HL-60 (cell line): ENCODE data around the gene CAMK2B.

Source experiments
- CTCF ChIP-seq: IDR thresholded peaks from one replicate; pipeline ENCODE4 v1.5.1; 2011; ENCODE audit warnings: low read length, control low read depth, inconsistent platforms; ENCODE audit not compliant: insufficient read depth
- POLR2AphosphoS5 ChIP-seq: IDR thresholded peaks from 2 replicates; pipeline ENCODE4 v1.6.1; 2012; ENCODE audit warnings: low read depth
- SPI1 ChIP-seq: IDR thresholded peaks from 2 replicates; pipeline ENCODE4 v1.6.1; 2012; ENCODE audit warnings: low read depth, mild to moderate bottlenecking, borderline replicate concordance

- TF ChIP-seq POLR2AphosphoS5 (peak; percentile 92), CTCF (no peak), SPI1 (peak; percentile 55; the same call in 1 of the 2 replicates)
Measured at GRCh38 chr7:44200699-44201461, 124.5 kb downstream of the CAMK2B start, which contains the start of gene YKT6.
